IMR-90 (cell line): ENCODE results near the gene SLN. TPM values are rescaled to one million over a fixed set of nuclear protein-coding genes. Genes with fewer than 3 reads are reported as not detected.
A peak's percentile ranks its signal among the peaks of the same experiment; 100 is the strongest.

Experiments used
- ATAC-seq: fragments of 200-7000 bp; cut with Tn5 transposase; 2 replicates; pipeline ENCODE4 v1.9.1; 2020; ENCODE audit warnings: low read depth, mild to moderate bottlenecking, moderate library complexity
- BruUV-seq: library from RNA; stranded (reverse); fragments of 400-500 nt; replicated peaks from 2 replicates; lab custom pipeline; 2021; lab: Mats Ljungman, UMichigan
- CTCF ChIA-PET: fragments of 300-600 bp; formaldehyde crosslinking; extraction: SDS; loops from one replicate; lab custom pipeline; 2021; ENCODE audit warnings: antibody characterized with exemption; lab: Yijun Ruan, JAX
- POLR2A ChIA-PET: fragments of 300-600 bp; sonication (Branson Sonifier 250); formaldehyde crosslinking; loops from one replicate; lab custom pipeline; 2022; ENCODE audit warnings: antibody characterized with exemption; ENCODE audit not compliant: unreplicated experiment; lab: Charles Lee
- DNase-seq: peaks from one replicate; pipeline ENCODE4 v3.0.0; 2013
- H2AFZ ChIP-seq: replicated peaks from 2 replicates; pipeline ENCODE3; 2013; ENCODE audit warnings: low read length, mild to moderate bottlenecking; ENCODE audit not compliant: poor library complexity
- H2AK5ac ChIP-seq: 2 replicates; pipeline ENCODE4 v1.6.1; 2013; ENCODE audit warnings: low read depth, low read length, inconsistent platforms
- H2AK9ac ChIP-seq: replicated peaks from 2 replicates; pipeline ENCODE3; 2013; ENCODE audit warnings: mild to moderate bottlenecking, low read depth, low read length, moderate library complexity; ENCODE audit not compliant: poor library complexity
- H2BK120ac ChIP-seq: 2 replicates; pipeline ENCODE4 v1.6.1; 2013; ENCODE audit warnings: low read depth, low read length, inconsistent platforms
- H2BK15ac ChIP-seq: 3 replicates; pipeline ENCODE4 v1.6.1; 2013; ENCODE audit warnings: low read depth, low read length, inconsistent platforms
- H2BK20ac ChIP-seq: 2 replicates; pipeline ENCODE4 v1.6.1; 2013; ENCODE audit warnings: low read depth, mild to moderate bottlenecking, inconsistent platforms, low read length, moderate library complexity
- H2BK5ac ChIP-seq: 2 replicates; pipeline ENCODE4 v1.6.1; 2013; ENCODE audit warnings: mild to moderate bottlenecking, low read depth, low read length, inconsistent platforms; ENCODE audit not compliant: poor library complexity, severe bottlenecking
- H3K14ac ChIP-seq: replicated peaks from 2 replicates; pipeline ENCODE4 v1.6.1; 2013; ENCODE audit warnings: low read depth, low read length, inconsistent platforms
- H3K18ac ChIP-seq: 2 replicates; pipeline ENCODE4 v1.6.1; 2013; ENCODE audit warnings: low read depth, low read length, control low read depth
- H3K23ac ChIP-seq: 2 replicates; pipeline ENCODE4 v1.6.1; 2013; ENCODE audit warnings: low read depth, low read length, inconsistent platforms
- H3K27ac ChIP-seq: 2 replicates; pipeline ENCODE4 v1.5.1; 2013; ENCODE audit warnings: mild to moderate bottlenecking, control low read depth, low read length; ENCODE audit not compliant: insufficient read depth
- H3K27me3 ChIP-seq: 2 replicates; pipeline ENCODE4 v1.6.1; 2013; ENCODE audit warnings: low read length; ENCODE audit not compliant: control insufficient read depth, insufficient read depth
- H3K36me3 ChIP-seq: 2 replicates; pipeline ENCODE4 v1.6.1; 2013; ENCODE audit warnings: low read length, mixed read lengths; ENCODE audit not compliant: control insufficient read depth, insufficient read depth
- H3K4ac ChIP-seq: 2 replicates; pipeline ENCODE4 v1.6.1; 2013; ENCODE audit warnings: low read depth, low read length, inconsistent platforms
- H3K4me1 ChIP-seq: 2 replicates; pipeline ENCODE4 v1.6.1; 2013; ENCODE audit warnings: low read length, mixed read lengths; ENCODE audit not compliant: control insufficient read depth, insufficient read depth
- H3K4me2 ChIP-seq: 2 replicates; pipeline ENCODE4 v1.6.1; 2013; ENCODE audit warnings: low read depth, mild to moderate bottlenecking, control low read depth, low read length, moderate library complexity
- H3K4me3 ChIP-seq: 2 replicates; pipeline ENCODE4 v1.5.1; 2013; ENCODE audit warnings: low read depth, mild to moderate bottlenecking, control low read depth, low read length, moderate library complexity; ENCODE audit not compliant: insufficient read depth
- H3K56ac ChIP-seq: 2 replicates; pipeline ENCODE4 v1.6.1; 2013; ENCODE audit warnings: low read length, inconsistent platforms; ENCODE audit not compliant: insufficient read depth; ENCODE audit errors: extremely low read depth
- H3K79me1 ChIP-seq, 2 experiments: 2 replicates each; pipeline ENCODE4 v1.6.1; 2013; ENCODE audit warnings: low read length in 2 of 2, inconsistent platforms in 1 of 2, low read depth in 1 of 2
- H3K9ac ChIP-seq: 2 replicates; pipeline ENCODE4 v1.6.1; 2013; ENCODE audit warnings: low read depth, low read length, control low read depth
- H3K9me1 ChIP-seq: 2 replicates; pipeline ENCODE4 v1.6.1; 2013; ENCODE audit warnings: low read length, inconsistent platforms; ENCODE audit not compliant: insufficient read depth
- H3K9me3 ChIP-seq: 2 replicates; pipeline ENCODE4 v1.6.1; 2013; ENCODE audit warnings: low read length; ENCODE audit not compliant: control insufficient read depth, insufficient read depth
- H4K20me1 ChIP-seq: 2 replicates; pipeline ENCODE4 v1.6.1; 2013; ENCODE audit warnings: low read length, inconsistent platforms; ENCODE audit not compliant: insufficient read depth
- H4K5ac ChIP-seq: 2 replicates; pipeline ENCODE4 v1.6.1; 2013; ENCODE audit warnings: mild to moderate bottlenecking, low read depth, low read length, control low read depth
- H4K8ac ChIP-seq, 2 experiments: 2 replicates each; pipeline ENCODE4 v1.6.1; 2013; ENCODE audit warnings: low read depth in 2 of 2, low read length in 2 of 2, control low read depth in 1 of 2, inconsistent platforms in 1 of 2
- H4K91ac ChIP-seq: 2 replicates; pipeline ENCODE4 v1.6.1; 2013; ENCODE audit warnings: low read depth, low read length, inconsistent platforms; ENCODE audit not compliant: insufficient read depth
- BHLHE40 ChIP-seq: fragments of 150-350 bp; IDR thresholded peaks from 2 replicates; pipeline ENCODE4 v1.6.1; 2016; ENCODE audit warnings: mild to moderate bottlenecking, low read depth, low read length
- RAD21 ChIP-seq: IDR thresholded peaks from 2 replicates; pipeline ENCODE4 v1.6.1; 2012; ENCODE audit warnings: low read length, improper control_type of control experiment
- WGBS, 2 experiments: methylation state at CpG; one replicate each; pipeline versions ENCODE4 v1.1.5 to v1.1.7; 2013; ENCODE audit warnings: missing lambda C conversion rate in 2 of 2; ENCODE audit not compliant: insufficient read length in 1 of 2; ENCODE audit errors: extremely low coverage in 2 of 2; 5-methylcytosine and 5-hydroxymethylcytosine counted together
- dilution Hi-C: fragments of 300-500 bp; cut with HindIII; formaldehyde crosslinking; loops from one replicate; pipeline ENCODE4 v1.14.3; 2018; ENCODE audit warnings: low sequenced_read_pairs; ENCODE audit not compliant: unreplicated experiment
- in situ Hi-C: fragments of 300-500 bp; cut with MboI; formaldehyde crosslinking; loops from 3 replicates; pipeline ENCODE4 v1.14.3; 2019; ENCODE audit warnings: low sequenced_read_pairs, inconsistent platforms, mixed read lengths
- intact Hi-C: fragments of 100-400 bp; cut with micrococcal nuclease; formaldehyde crosslinking; loops from 2 replicates; pipeline ENCODE4 v1.10.0; 2022
- polyA plus RNA-seq, 3 experiments: library from polyadenylated mRNA; depleted of rRNA; stranded (reverse); fragments of >200 nt; gene quantifications; 2 replicates each; pipeline ENCODE4 v1.2.3, GENCODE V29; 2012; ENCODE audit warnings: low replicate concordance in 1 of 3
- total RNA-seq: library from RNA; depleted of rRNA; stranded (reverse); fragments of >200 nt; gene quantifications from 2 replicates; pipeline ENCODE4 v1.2.3, GENCODE V29; 2012

The SLN gene
- total and polyA plus RNA-seq, 2 of the 4 experiments (the other 2 are of a cell fraction) = not detected

DNA sequence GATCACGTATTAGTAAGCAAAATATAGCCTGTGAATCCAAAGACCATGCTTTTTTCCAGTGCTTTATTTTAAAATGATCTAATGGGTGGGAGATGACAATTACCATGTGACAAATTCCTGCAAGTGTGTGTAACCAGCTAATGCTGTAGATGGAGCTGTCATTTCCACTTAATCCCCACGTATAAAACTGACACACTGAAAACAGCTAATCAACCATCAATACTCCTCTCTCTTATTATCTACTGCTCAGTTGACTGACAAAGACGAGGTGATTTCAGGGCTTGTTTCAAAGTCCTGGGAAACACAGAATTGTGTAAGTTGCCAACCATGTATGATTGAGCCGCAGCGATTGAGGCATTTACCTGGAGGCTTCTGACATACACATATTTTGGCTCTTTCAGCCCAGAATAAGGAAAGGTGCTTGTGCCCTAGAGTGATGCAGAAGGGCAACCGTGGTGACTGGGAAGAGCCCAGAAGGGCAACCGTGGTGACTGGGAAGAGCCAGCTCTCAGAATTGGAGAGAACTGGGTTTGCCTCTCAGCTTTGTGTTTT, 9.7 kb downstream of the SLN start:
- H3K4me2 ChIP-seq = peak overlapping the region; percentile 40; the same call in 1 of the 2 replicates
- no peak for ATAC-seq
- no peak overlapping the region for H4K8ac ChIP-seq
- peak overlapping the region; percentile 67; the same call in 1 of the 2 replicates for H3K18ac ChIP-seq
- H2BK5ac ChIP-seq = no peak overlapping the region
- WGBS, 2 experiments = no CpG with 5 or more reads among the region's 7 CpGs
- H4K5ac ChIP-seq = peak overlapping the region; percentile 13; the same call in 1 of the 2 replicates
- no TSS peak for BruUV-seq
- in situ Hi-C loops (no loop called here), dilution Hi-C loops (no loop called here), intact Hi-C loops (no loop called here)
- peak overlapping the region; percentile 34; the same call in 1 of the 2 replicates for H4K91ac ChIP-seq
- no peaks in the 10 kb centered on the region for H3K27me3 ChIP-seq
- no peaks in the 10 kb centered on the region for H4K20me1 ChIP-seq
- POLR2A ChIA-PET = no interaction called here
- H2BK15ac ChIP-seq = peak overlapping the region; percentile 11; the same call in 1 of the 3 replicates
- no peak overlapping the region for H3K9ac ChIP-seq
- peak overlapping the region; percentile 9; the same call in 1 of the 2 replicates for H2AK5ac ChIP-seq
- H3K27ac ChIP-seq = no peak overlapping the region
- no peak overlapping the region; the same call in 1 of the 2 replicates for H2BK120ac ChIP-seq
- no peak overlapping the region for H2AK9ac ChIP-seq
- no peak overlapping the region for H3K23ac ChIP-seq
- peak overlapping the region; percentile 17; the same call in 1 of the 2 replicates for H2BK20ac ChIP-seq
- TF ChIP-seq BHLHE40 = no peak
- no peak for TF ChIP-seq RAD21
- no peak overlapping the region for H3K56ac ChIP-seq
- no peaks in the 10 kb centered on the region for H3K9me1 ChIP-seq
- no peak for DNase-seq
- peak overlapping the region; percentile 26; the same call in 1 of the 2 replicates for H3K14ac ChIP-seq
- peaks cover 7% of the 10 kb centered on the region for H3K4me1 ChIP-seq
- CTCF ChIA-PET = no interaction called here
- no peak overlapping the region for H2AFZ ChIP-seq
- H3K36me3 ChIP-seq = no peaks in the 10 kb centered on the region
- no peaks in the 10 kb centered on the region for H3K79me1 ChIP-seq
- H3K4ac ChIP-seq = no peak overlapping the region
- no peaks in the 10 kb centered on the region for H3K9me3 ChIP-seq
- H3K4me3 ChIP-seq = no peak overlapping the region
